ENCODE results near the gene PCMTD2. TPM values are rescaled to one million over a fixed set of nuclear protein-coding genes. Genes with fewer than 3 reads are reported as not detected.
"Not testable (repeated sequence)": the region's sequence is repeated elsewhere in the genome, so short reads cannot be mapped to it uniquely, and the experiment has no call there.

The PCMTD2 gene
- total RNA-seq, 1 donor from 2014 or later, result 105 TPM

GRCh38 chr20:64285579-64286446, 30.3 kb downstream of the PCMTD2 start:
- not testable (repeated sequence) for H3K27ac Mint-ChIP-seq; H3K27ac ChIP-seq; H3K27me3 ChIP-seq; H3K4me2 ChIP-seq; H3K4me3 Mint-ChIP-seq; H3K27me3 Mint-ChIP-seq (ENCODE audit: insufficient read depth, low read depth); H3F3A ChIP-seq (ENCODE audit: low read depth); H3K36me3 Mint-ChIP-seq; H3K4me1 Mint-ChIP-seq; H3K9ac ChIP-seq; H3K4me1 ChIP-seq; H3K4me3 ChIP-seq; H3K79me2 ChIP-seq (ENCODE audit: low read depth); H2AFZ ChIP-seq (replicated peaks); H4K20me1 ChIP-seq (ENCODE audit: low read depth); H3K36me3 ChIP-seq
- peaks cover 11% of the 10 kb centered on the region for H3K9me3 Mint-ChIP-seq
- peak; percentile 69 for TF ChIP-seq CTCF (IDR thresholded peaks at IDR 0.05)
- peak; percentile 64 for DNase-seq (ENCODE audit: low spot score)
- peaks cover 11% of the 10 kb centered on the region for H3K9me3 ChIP-seq (ENCODE audit: low read depth)

- not testable (repeated sequence) for H3K27me3 ChIP-seq; H3F3A ChIP-seq (ENCODE audit: low read depth); H4K20me1 ChIP-seq (ENCODE audit: low read depth); H3K4me2 ChIP-seq; H3K4me1 Mint-ChIP-seq; H3K27ac Mint-ChIP-seq; H3K4me3 Mint-ChIP-seq; H3K79me2 ChIP-seq (ENCODE audit: low read depth); H3K36me3 Mint-ChIP-seq; H3K27ac ChIP-seq; H3K36me3 ChIP-seq; DNase-seq (ENCODE audit: low spot score); H3K9ac ChIP-seq; H2AFZ ChIP-seq (replicated peaks); H3K4me1 ChIP-seq; H3K27me3 Mint-ChIP-seq (ENCODE audit: insufficient read depth, low read depth); H3K4me3 ChIP-seq
- peaks cover 11% of the 10 kb centered on the region for H3K9me3 ChIP-seq (ENCODE audit: low read depth)
- H3K9me3 Mint-ChIP-seq, result peaks cover 11% of the 10 kb centered on the region
These were observed 31.1 kb downstream of the PCMTD2 start for GRCh38 chr20:64286447-64287263.

GRCh38 chr20:64287264-64287590, 31.7 kb downstream of the PCMTD2 start:
- H3K9me3 Mint-ChIP-seq, result peaks cover 11% of the 10 kb centered on the region
- not testable (repeated sequence) for H3K27me3 ChIP-seq; H3K36me3 Mint-ChIP-seq; H3K36me3 ChIP-seq; DNase-seq (ENCODE audit: low spot score); H3K79me2 ChIP-seq (ENCODE audit: low read depth); H2AFZ ChIP-seq (replicated peaks); H4K20me1 ChIP-seq (ENCODE audit: low read depth); H3F3A ChIP-seq (ENCODE audit: low read depth); H3K27ac ChIP-seq; H3K27ac Mint-ChIP-seq; H3K27me3 Mint-ChIP-seq (ENCODE audit: insufficient read depth, low read depth); H3K9ac ChIP-seq; H3K4me1 Mint-ChIP-seq; H3K4me2 ChIP-seq; H3K4me3 Mint-ChIP-seq; H3K4me3 ChIP-seq; H3K4me1 ChIP-seq
- H3K9me3 ChIP-seq (ENCODE audit: low read depth), result peaks cover 11% of the 10 kb centered on the region

- H3K9me3 ChIP-seq (ENCODE audit: low read depth); H2AFZ ChIP-seq (replicated peaks); H3K4me1 Mint-ChIP-seq; H3K27me3 ChIP-seq; H3K9me3 Mint-ChIP-seq; H3K36me3 Mint-ChIP-seq; DNase-seq (ENCODE audit: low spot score); H3K27ac Mint-ChIP-seq; H3K9ac ChIP-seq; H3K79me2 ChIP-seq (ENCODE audit: low read depth); H3K36me3 ChIP-seq; H3F3A ChIP-seq (ENCODE audit: low read depth); H3K4me1 ChIP-seq; H3K27ac ChIP-seq; H4K20me1 ChIP-seq (ENCODE audit: low read depth); H3K27me3 Mint-ChIP-seq (ENCODE audit: insufficient read depth, low read depth); H3K4me3 Mint-ChIP-seq; H3K4me2 ChIP-seq; H3K4me3 ChIP-seq: not testable (repeated sequence)
These were observed 36.6 kb downstream of the PCMTD2 start for GRCh38 chr20:64292167-64292566.

- not testable (repeated sequence) for H3K4me3 Mint-ChIP-seq; H3K27ac ChIP-seq; H3K9me3 Mint-ChIP-seq; H3K4me3 ChIP-seq; H3K4me1 ChIP-seq; H3F3A ChIP-seq (ENCODE audit: low read depth); H3K27me3 Mint-ChIP-seq (ENCODE audit: insufficient read depth, low read depth); H3K4me2 ChIP-seq; H3K27ac Mint-ChIP-seq; H3K27me3 ChIP-seq; H3K36me3 Mint-ChIP-seq; H2AFZ ChIP-seq (replicated peaks); DNase-seq (ENCODE audit: low spot score); H3K4me1 Mint-ChIP-seq; H3K9ac ChIP-seq; H4K20me1 ChIP-seq (ENCODE audit: low read depth); H3K36me3 ChIP-seq; H3K9me3 ChIP-seq (ENCODE audit: low read depth); H3K79me2 ChIP-seq (ENCODE audit: low read depth)
These were observed 47.5 kb downstream of the PCMTD2 start for GRCh38 chr20:64303086-64303485.

- H3K27me3 Mint-ChIP-seq (ENCODE audit: insufficient read depth, low read depth), result peaks cover 21% of the 10 kb centered on the region
- not testable (repeated sequence) for H3K4me1 Mint-ChIP-seq
These were observed 58.2 kb downstream of the PCMTD2 start for GRCh38 chr20:64313761-64314160.

GRCh38 chr20:64315381-64315780, 59.8 kb downstream of the PCMTD2 start:
- H3K27me3 Mint-ChIP-seq (ENCODE audit: insufficient read depth, low read depth), result peaks cover 23% of the 10 kb centered on the region
- H3K4me1 ChIP-seq; H3K9me3 ChIP-seq (ENCODE audit: low read depth); H3K36me3 ChIP-seq; H3K79me2 ChIP-seq (ENCODE audit: low read depth); H3K27ac Mint-ChIP-seq; H3K4me2 ChIP-seq; H3K4me1 Mint-ChIP-seq; H2AFZ ChIP-seq (replicated peaks); H3K27ac ChIP-seq; H3K9ac ChIP-seq; H3F3A ChIP-seq (ENCODE audit: low read depth); H3K36me3 Mint-ChIP-seq; H3K9me3 Mint-ChIP-seq; H4K20me1 ChIP-seq (ENCODE audit: low read depth); DNase-seq (ENCODE audit: low spot score); H3K4me3 ChIP-seq: not testable (repeated sequence)
- peak overlapping the region; percentile 75 for H3K4me3 Mint-ChIP-seq
- H3K27me3 ChIP-seq, result peaks cover 57% of the 10 kb centered on the region

More at GRCh38 chr20:64313761-64314160, 58.2 kb downstream of the PCMTD2 start:
- H3K4me2 ChIP-seq; H3K9ac ChIP-seq; DNase-seq (ENCODE audit: low spot score); H3K27ac ChIP-seq; H3K36me3 Mint-ChIP-seq; H3K27ac Mint-ChIP-seq; H3K4me3 Mint-ChIP-seq; H4K20me1 ChIP-seq (ENCODE audit: low read depth); H3K9me3 Mint-ChIP-seq; H3K4me1 ChIP-seq; H3K4me3 ChIP-seq; H3K9me3 ChIP-seq (ENCODE audit: low read depth); H3K79me2 ChIP-seq (ENCODE audit: low read depth); H2AFZ ChIP-seq (replicated peaks); H3K36me3 ChIP-seq; H3F3A ChIP-seq (ENCODE audit: low read depth): not testable (repeated sequence)
- H3K27me3 ChIP-seq, result peaks cover 66% of the 10 kb centered on the region
